Measurements from ENCODE around the gene PIK3C3. TPM values are rescaled to one million over a fixed set of nuclear protein-coding genes. Genes with fewer than 3 reads are reported as not detected.

PIK3C3 gene
- total RNA-seq, 3 donors from 2014 or later: 33.4 to 70.4 (median 45.9) TPM

- intact Hi-C loops (cut with DNase I; ENCODE audit: low total_unique reads): no loop called here
- no peaks in the 10 kb centered on the region for H3K27me3 ChIP-seq
- no peak overlapping the region for H3K27ac ChIP-seq
- DNase-seq (ENCODE audit: low spot score in 2 of 2): no peak
- no peaks in the 10 kb centered on the region for H3K9me3 ChIP-seq
- no peaks in the 10 kb centered on the region for H3K4me1 ChIP-seq
- no peak overlapping the region for H3K4me3 ChIP-seq
- H3K36me3 ChIP-seq: no peaks in the 10 kb centered on the region
- TF ChIP-seq POLR2A (IDR thresholded peaks at IDR 0.05): no peak
- TF ChIP-seq, protein P1, sequence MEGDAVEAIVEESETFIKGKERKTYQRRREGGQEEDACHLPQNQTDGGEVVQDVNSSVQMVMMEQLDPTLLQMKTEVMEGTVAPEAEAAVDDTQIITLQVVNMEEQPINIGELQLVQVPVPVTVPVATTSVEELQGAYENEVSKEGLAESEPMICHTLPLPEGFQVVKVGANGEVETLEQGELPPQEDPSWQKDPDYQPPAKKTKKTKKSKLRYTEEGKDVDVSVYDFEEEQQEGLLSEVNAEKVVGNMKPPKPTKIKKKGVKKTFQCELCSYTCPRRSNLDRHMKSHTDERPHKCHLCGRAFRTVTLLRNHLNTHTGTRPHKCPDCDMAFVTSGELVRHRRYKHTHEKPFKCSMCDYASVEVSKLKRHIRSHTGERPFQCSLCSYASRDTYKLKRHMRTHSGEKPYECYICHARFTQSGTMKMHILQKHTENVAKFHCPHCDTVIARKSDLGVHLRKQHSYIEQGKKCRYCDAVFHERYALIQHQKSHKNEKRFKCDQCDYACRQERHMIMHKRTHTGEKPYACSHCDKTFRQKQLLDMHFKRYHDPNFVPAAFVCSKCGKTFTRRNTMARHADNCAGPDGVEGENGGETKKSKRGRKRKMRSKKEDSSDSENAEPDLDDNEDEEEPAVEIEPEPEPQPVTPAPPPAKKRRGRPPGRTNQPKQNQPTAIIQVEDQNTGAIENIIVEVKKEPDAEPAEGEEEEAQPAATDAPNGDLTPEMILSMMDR (IDR thresholded peaks at IDR 0.05): no peak
- TF ChIP-seq POLR2AphosphoS5 (IDR thresholded peaks at IDR 0.05): no peak
These were observed 137.8 kb downstream of the PIK3C3 start for GRCh38 chr18:42092848-42093247.

DNA sequence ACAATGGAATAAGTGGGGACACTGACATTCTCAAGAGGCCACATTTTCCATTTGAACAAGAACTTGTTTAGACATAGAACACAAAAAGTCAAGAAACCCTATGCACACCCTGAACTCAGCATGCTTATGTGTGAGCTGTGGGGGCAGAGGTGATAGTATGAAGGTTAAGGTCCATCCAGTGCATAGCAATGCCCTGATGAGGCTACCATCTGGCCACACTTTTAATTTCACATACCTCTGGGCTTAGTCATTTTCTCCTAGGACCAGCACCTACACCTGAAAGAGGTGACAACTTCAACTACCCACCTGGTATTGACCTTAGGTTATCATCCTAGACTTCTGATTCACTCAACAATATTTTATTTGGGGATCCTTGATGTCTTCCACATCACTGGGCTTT is 139.8 kb downstream of the PIK3C3 start:
- Histone ChIP-seq H3K36me3 (no peaks in the 10 kb centered on the region), H3K27me3 (no peaks in the 10 kb centered on the region), H3K27ac (no peak overlapping the region), H3K9me3 (no peaks in the 10 kb centered on the region), H3K4me3 (no peak overlapping the region), H3K4me1 (no peaks in the 10 kb centered on the region)
- TF ChIP-seq, protein P1 (IDR thresholded peaks at IDR 0.05): no peak
- TF ChIP-seq POLR2A (IDR thresholded peaks at IDR 0.05): no peak
- intact Hi-C loops (cut with DNase I; ENCODE audit: low total_unique reads): no loop called here
- DNase-seq (ENCODE audit: low spot score in 2 of 2): no peak

DNA sequence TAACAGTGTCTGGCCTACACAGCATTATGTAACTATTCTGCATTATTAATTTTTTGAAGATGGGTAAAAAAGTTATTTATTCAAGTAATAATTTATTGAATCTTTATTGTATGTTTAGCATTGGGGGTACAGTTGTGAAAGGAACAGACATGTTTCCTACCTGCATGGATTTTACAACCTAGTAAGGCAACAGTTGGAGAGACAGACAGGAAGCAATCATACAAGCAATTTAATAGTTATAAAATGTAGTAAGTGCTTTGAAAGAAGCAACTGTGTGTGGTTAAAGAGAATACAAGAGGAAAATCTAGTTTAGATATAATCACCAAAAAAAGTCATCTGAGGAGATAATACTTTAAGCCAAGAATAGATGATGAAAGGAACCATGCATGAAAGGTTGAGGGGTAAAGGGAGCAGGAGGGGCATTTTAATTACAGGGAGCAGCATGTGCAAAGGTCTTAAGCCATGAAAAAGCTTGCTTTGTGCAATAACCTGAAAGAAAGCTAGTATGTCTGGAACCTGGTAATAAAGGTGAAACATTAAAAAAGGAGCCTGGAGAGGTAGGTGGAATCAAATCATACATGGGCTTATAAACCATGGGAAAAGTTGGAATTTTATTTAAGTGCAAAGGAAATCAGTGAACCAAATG is 140.8 kb downstream of the PIK3C3 start:
- Histone ChIP-seq H3K4me3 (no peak overlapping the region), H3K27me3 (no peaks in the 10 kb centered on the region), H3K4me1 (no peaks in the 10 kb centered on the region), H3K9me3 (no peaks in the 10 kb centered on the region), H3K36me3 (no peaks in the 10 kb centered on the region), H3K27ac (no peak overlapping the region)
- intact Hi-C loops (cut with DNase I; ENCODE audit: low total_unique reads): no loop called here
- DNase-seq (ENCODE audit: low spot score in 2 of 2): no peak
- TF ChIP-seq POLR2A (IDR thresholded peaks at IDR 0.05): no peak
- TF ChIP-seq POLR2AphosphoS5 (IDR thresholded peaks at IDR 0.05): no peak
- TF ChIP-seq, protein P1 (IDR thresholded peaks at IDR 0.05): no peak

- no peak for DNase-seq (ENCODE audit: low spot score in 2 of 2)
- intact Hi-C loops (cut with DNase I; ENCODE audit: low total_unique reads): no loop called here
- H3K36me3 ChIP-seq: no peaks in the 10 kb centered on the region
- H3K9me3 ChIP-seq: no peaks in the 10 kb centered on the region
- no peak overlapping the region for H3K27ac ChIP-seq
- no peaks in the 10 kb centered on the region for H3K4me1 ChIP-seq
- no peak overlapping the region for H3K4me3 ChIP-seq
- no peak for TF ChIP-seq POLR2A (IDR thresholded peaks at IDR 0.05)
- TF ChIP-seq, protein P1 (IDR thresholded peaks at IDR 0.05): no peak
- TF ChIP-seq POLR2AphosphoS5 (IDR thresholded peaks at IDR 0.05): no peak
- no peaks in the 10 kb centered on the region for H3K27me3 ChIP-seq
These were observed 145.2 kb downstream of the PIK3C3 start for GRCh38 chr18:42100248-42100647.

DNA sequence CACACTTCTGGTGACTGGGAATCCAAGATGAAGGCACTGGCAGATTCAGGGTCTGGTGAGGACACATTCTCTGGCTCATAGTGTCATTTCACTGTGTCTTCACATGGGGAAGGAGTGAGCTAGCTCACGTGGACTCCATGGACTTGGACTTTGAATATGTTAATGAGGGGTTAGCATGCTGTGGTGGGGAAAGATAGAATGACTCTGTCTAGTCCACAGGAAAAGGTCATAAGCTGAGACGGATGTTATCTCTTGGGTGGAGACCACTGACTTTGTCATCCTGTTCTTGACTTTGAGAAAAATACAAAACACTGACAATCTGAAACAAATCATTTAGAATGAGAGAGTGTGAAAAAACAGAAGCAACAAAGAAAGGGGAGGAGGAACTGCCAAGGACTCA is 145.9 kb downstream of the PIK3C3 start:
- Histone ChIP-seq H3K4me3 (no peak overlapping the region), H3K9me3 (no peaks in the 10 kb centered on the region), H3K36me3 (no peaks in the 10 kb centered on the region), H3K27ac (no peak overlapping the region), H3K4me1 (no peaks in the 10 kb centered on the region), H3K27me3 (no peaks in the 10 kb centered on the region)
- no peak for DNase-seq (ENCODE audit: low spot score in 2 of 2)
- no peak for TF ChIP-seq POLR2A (IDR thresholded peaks at IDR 0.05)
- intact Hi-C loops (cut with DNase I; ENCODE audit: low total_unique reads): no loop called here

Data from breast epithelium (tissue), 4 donors.